Vagina (tissue), 2 donors: ENCODE data around the gene TM9SF4.

Source experiments
- POLR2A ChIP-seq, 2 donors: fragments of 450-650 bp; IDR thresholded peaks; one replicate each; pipeline ENCODE4 v1.6.1; 2017; ENCODE audit warnings: antibody characterized with exemption in 2 of 2, mild to moderate bottlenecking in 2 of 2, moderate library complexity in 2 of 2
- POLR2AphosphoS5 ChIP-seq, 2 donors: sonication (generic); formaldehyde crosslinking; IDR thresholded peaks; one replicate each; pipeline ENCODE4 v1.9.0; 2017; ENCODE audit warnings: antibody characterized with exemption in 2 of 2, mild to moderate bottlenecking in 2 of 2, low read depth in 1 of 2; ENCODE audit not compliant: insufficient read depth in 1 of 2
- TF ChIP-seq, protein P1 (sequence below), 3 experiments: fragments of 450-650 bp in 2 of 3; fragments of 200-600 bp in 1 of 3; sonication (generic) in 1 of 3; IDR thresholded peaks; one replicate each; pipeline ENCODE4 v1.5.1; 2017 to 2019; ENCODE audit warnings: antibody characterized with exemption in 3 of 3, mild to moderate bottlenecking in 2 of 3, moderate library complexity in 2 of 3

DNA sequence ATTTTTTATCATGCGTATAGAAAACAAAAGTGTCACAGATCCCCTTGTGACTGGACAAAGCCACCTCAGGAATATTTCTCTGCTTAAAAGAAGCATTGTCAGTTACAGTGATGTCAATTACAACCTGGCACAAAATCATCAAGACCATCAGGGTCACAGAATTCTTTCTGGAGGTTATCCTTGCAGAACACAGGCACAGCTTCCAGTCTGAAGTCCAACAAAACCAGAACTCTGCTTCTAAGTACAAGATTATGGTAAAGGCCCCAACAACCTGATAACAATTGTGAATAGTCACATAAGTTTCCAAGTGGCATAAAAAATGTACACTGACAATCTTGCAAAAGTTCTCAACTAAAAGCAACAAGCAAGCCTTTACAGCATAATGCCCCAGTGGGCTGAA lies 77.0 kb downstream of the TM9SF4 start:
- TF ChIP-seq, protein P1, sequence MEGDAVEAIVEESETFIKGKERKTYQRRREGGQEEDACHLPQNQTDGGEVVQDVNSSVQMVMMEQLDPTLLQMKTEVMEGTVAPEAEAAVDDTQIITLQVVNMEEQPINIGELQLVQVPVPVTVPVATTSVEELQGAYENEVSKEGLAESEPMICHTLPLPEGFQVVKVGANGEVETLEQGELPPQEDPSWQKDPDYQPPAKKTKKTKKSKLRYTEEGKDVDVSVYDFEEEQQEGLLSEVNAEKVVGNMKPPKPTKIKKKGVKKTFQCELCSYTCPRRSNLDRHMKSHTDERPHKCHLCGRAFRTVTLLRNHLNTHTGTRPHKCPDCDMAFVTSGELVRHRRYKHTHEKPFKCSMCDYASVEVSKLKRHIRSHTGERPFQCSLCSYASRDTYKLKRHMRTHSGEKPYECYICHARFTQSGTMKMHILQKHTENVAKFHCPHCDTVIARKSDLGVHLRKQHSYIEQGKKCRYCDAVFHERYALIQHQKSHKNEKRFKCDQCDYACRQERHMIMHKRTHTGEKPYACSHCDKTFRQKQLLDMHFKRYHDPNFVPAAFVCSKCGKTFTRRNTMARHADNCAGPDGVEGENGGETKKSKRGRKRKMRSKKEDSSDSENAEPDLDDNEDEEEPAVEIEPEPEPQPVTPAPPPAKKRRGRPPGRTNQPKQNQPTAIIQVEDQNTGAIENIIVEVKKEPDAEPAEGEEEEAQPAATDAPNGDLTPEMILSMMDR (IDR thresholded peaks at IDR 0.05), result no peak
- TF ChIP-seq POLR2A (IDR thresholded peaks at IDR 0.05), result no peak
- no peak for TF ChIP-seq POLR2AphosphoS5 (IDR thresholded peaks at IDR 0.05; ENCODE audit: insufficient read depth in 1 of 2, low read depth in 1 of 2)
